ENCODE results near the gene TANC1. TPM values are rescaled to one million over a fixed set of nuclear protein-coding genes. Genes with fewer than 3 reads are reported as not detected.
"Not testable (repeated sequence)": the region's sequence is repeated elsewhere in the genome, so short reads cannot be mapped to it uniquely, and the experiment has no call there.

The TANC1 gene
- total and polyA plus RNA-seq, 7 experiments from 2014 or later, result 0.13 to 0.39 (median 0.22) TPM; not detected in 1

DNA sequence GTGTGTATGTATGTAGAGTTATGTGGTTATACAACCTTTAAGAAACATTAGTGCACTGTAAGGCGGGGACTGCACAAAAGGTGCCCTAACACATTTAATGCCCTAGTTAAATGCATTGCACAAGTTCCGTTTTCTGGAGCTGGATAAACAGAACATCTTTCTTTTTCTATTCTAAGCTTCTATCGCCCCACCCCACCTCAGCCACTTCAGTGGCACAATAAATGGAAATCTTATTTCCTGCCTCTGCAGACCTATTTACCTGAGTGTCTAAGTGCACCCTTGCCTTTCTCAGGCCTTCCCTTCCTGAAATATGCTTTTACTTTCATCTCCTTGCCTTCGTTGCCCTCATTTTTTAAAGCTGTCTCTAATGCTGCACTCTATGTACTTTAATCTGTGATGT lies 123.5 kb downstream of the TANC1 start:
- Histone ChIP-seq H3K27ac (ENCODE audit: low read depth, low read length) (no peak overlapping the region), H3K36me3 (ENCODE audit: control insufficient read depth in 2 of 3, insufficient read depth in 3 of 3, low read length in 3 of 3) (no peaks in the 10 kb centered on the region), H3K4me1 (ENCODE audit: control insufficient read depth in 2 of 2, insufficient read depth in 2 of 2, low read length in 2 of 2) (peaks cover 4 to 31% of the 10 kb centered on the region in 2 donors), H3K4me3 (ENCODE audit: low read length) (no peak overlapping the region), H3K9me3 (ENCODE audit: control insufficient read depth in 2 of 3, low read length in 3 of 3) (peaks cover 0 to 14% (median 7%) of the 10 kb centered on the region in 3 experiments), H3K27me3 (ENCODE audit: control insufficient read depth in 2 of 2, insufficient read depth in 2 of 2, low read length in 2 of 2) (no peaks in the 10 kb centered on the region)
- peak overlapping the region; percentile 1 to 88 (median 80) for H3K27ac Mint-ChIP-seq
- ChIA-PET POLR2A (interaction anchor here (0.7 to 1.2 kb wide), 4 partner anchors 15 to 27 kb away, joined by 3 to 4 read pairs (median 3); no protein-coding TSS in a partner anchor), CTCF (interaction anchor here (0.8 to 1.5 kb wide), 6 partner anchors 22 to 198 kb away, joined by 3 to 5 read pairs (median 4); no protein-coding TSS in a partner anchor)
- ATAC-seq (peak; percentile 76), DNase-seq (peak in 7 of 9 donors; percentile 14 to 73 (median 61))
- peak overlapping the region; percentile 16 to 86 (median 52) for H3K4me3 Mint-ChIP-seq
- no peaks in the 10 kb centered on the region for H3K27me3 Mint-ChIP-seq
- peaks cover 29 to 78% (median 67%) of the 10 kb centered on the region in 7 donors for H3K4me1 Mint-ChIP-seq
- intact Hi-C loops (cut with micrococcal nuclease), result loop anchor here in 1 of 2 donors (1.0 to 2.0 kb wide), 2 partner anchors 26 to 813 kb away; partner anchors contain the start of gene LY75
- H3K9me3 Mint-ChIP-seq, result peaks cover 3 to 16% (median 12%) of the 10 kb centered on the region in 11 donors
- H3K36me3 Mint-ChIP-seq, result peaks cover 5 to 14% (median 10%) of the 10 kb centered on the region in 5 donors

DNA sequence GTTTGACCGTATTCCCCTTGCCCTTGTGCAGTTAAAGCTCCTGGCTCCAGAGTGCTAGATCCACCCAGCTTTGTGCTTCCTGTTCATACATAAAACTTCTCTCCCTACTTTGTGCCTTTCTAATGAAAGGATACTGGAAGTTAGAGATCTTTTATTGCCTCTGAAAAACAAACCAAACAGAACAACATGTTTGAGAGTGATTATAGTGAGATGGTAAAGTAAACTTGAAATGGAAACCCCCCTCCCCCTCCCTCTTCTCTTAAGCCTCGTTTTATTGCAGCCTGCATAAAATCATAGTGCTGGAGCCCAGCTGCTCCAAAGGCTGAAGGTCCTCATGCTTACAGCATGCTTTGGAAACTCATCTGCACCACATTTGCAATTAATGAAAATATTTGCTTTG lies 125.1 kb downstream of the TANC1 start:
- Mint-ChIP-seq H3K36me3 (peaks cover 4 to 15% (median 11%) of the 10 kb centered on the region in 5 donors), H3K4me3 (peak overlapping the region in 6 of 10 donors; percentile 2 to 86 (median 50)), H3K27ac (peak overlapping the region in 8 of 9 donors; percentile 17 to 88 (median 76)), H3K9me3 (peaks cover 5 to 22% (median 13%) of the 10 kb centered on the region in 11 donors), H3K4me1 (peaks cover 29 to 67% (median 63%) of the 10 kb centered on the region in 7 donors), H3K27me3 (no peaks in the 10 kb centered on the region)
- ChIA-PET POLR2A (interaction anchor here (0.6 kb wide), 1 partner anchor 9 kb away, joined by 3 read pairs; no protein-coding TSS in a partner anchor), CTCF (interaction anchor here (0.7 to 0.8 kb wide), 2 partner anchors 21 to 25 kb away, joined by 3 read pairs; no protein-coding TSS in a partner anchor)
- no peak for DNase-seq
- no peak for ATAC-seq
- Histone ChIP-seq H3K4me1 (ENCODE audit: control insufficient read depth in 2 of 2, insufficient read depth in 2 of 2, low read length in 2 of 2) (peaks cover 4 to 31% of the 10 kb centered on the region in 2 donors), H3K27me3 (ENCODE audit: control insufficient read depth in 2 of 2, insufficient read depth in 2 of 2, low read length in 2 of 2) (no peaks in the 10 kb centered on the region), H3K4me3 (ENCODE audit: low read length) (no peak overlapping the region), H3K36me3 (ENCODE audit: control insufficient read depth in 2 of 3, insufficient read depth in 3 of 3, low read length in 3 of 3) (no peaks in the 10 kb centered on the region), H3K27ac (ENCODE audit: low read depth, low read length) (peak overlapping the region; percentile 24), H3K9me3 (ENCODE audit: control insufficient read depth in 2 of 3, low read length in 3 of 3) (peaks cover 0 to 17% (median 7%) of the 10 kb centered on the region in 3 experiments)
- intact Hi-C loops (cut with micrococcal nuclease), result loop anchor here in 1 of 2 donors (2.0 kb wide), 1 partner anchor 811 kb away; the partner anchor contains the start of gene LY75

DNA sequence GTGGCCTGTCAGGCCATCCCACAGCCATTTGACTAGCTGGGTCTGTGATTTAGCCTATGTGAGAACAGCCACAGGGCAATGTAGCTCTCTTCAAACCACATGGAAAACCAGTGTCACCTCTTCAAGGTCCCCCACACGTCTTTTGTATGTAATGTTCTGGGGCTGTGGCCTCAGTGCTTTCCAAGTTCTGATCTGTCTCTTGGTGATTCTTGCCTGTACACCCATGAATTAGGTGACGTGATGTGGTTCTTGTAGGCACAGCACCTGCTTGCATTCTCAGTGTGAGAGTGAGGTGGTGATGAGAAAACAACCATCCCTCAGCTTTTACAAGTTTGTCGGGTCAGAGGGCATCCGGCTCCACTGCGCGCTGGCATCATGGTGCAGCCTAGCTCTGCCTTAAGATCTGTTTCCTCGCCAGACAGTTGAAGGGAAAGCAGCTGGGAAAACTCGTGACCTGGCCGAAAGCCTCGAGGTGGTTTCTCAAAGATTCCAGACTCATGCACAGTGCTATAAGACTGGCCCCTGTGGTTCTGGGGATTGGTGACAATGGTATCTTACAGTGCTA lies 125.8 kb downstream of the TANC1 start:
- H3K27ac ChIP-seq (ENCODE audit: low read depth, low read length), result no peak overlapping the region
- POLR2A ChIA-PET, result interaction anchor here (0.6 kb wide), 1 partner anchor 10 kb away, joined by 3 read pairs; no protein-coding TSS in a partner anchor
- peak in 1 of 9 donors; percentile 6 for DNase-seq

DNA sequence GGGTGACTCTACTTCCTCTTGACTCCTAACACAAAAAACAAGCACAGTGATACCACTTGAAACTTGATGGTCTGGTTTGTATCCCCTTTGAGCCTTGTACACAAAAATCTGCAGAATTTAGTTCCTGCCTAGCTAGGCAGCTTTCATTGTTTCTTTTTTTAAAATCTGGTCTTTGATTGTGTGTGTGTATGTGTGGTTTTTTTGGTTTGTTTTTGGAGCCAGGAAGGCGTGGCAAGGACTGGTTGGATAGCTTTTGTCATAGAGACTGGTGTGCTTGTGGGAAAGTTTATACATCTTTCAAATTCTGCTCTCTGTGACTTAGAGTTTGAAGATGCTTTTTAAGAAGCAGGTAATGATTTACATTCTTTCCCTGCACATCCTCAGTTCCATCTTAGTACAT lies 127.4 kb downstream of the TANC1 start:
- peaks cover 4 to 15% (median 11%) of the 10 kb centered on the region in 5 donors for H3K36me3 Mint-ChIP-seq
- no peak overlapping the region for H3K4me3 ChIP-seq (ENCODE audit: low read length)
- H3K27ac Mint-ChIP-seq, result peak overlapping the region in 3 of 9 donors; percentile 6 to 62 (median 29)
- intact Hi-C loops (cut with micrococcal nuclease), result no loop called here
- peaks cover 5 to 22% (median 13%) of the 10 kb centered on the region in 11 donors for H3K9me3 Mint-ChIP-seq
- H3K4me1 ChIP-seq (ENCODE audit: control insufficient read depth in 2 of 2, insufficient read depth in 2 of 2, low read length in 2 of 2), result peaks cover 4 to 25% of the 10 kb centered on the region in 2 donors
- peaks cover 0 to 17% (median 7%) of the 10 kb centered on the region in 3 experiments for H3K9me3 ChIP-seq (ENCODE audit: control insufficient read depth in 2 of 3, low read length in 3 of 3)
- H3K36me3 ChIP-seq (ENCODE audit: control insufficient read depth in 2 of 3, insufficient read depth in 3 of 3, low read length in 3 of 3), result no peaks in the 10 kb centered on the region
- no peaks in the 10 kb centered on the region for H3K27me3 ChIP-seq (ENCODE audit: control insufficient read depth in 2 of 2, insufficient read depth in 2 of 2, low read length in 2 of 2)
- ChIA-PET CTCF (interaction anchor here (0.7 kb wide), 1 partner anchor 172 kb away, joined by 3 read pairs; no protein-coding TSS in a partner anchor), POLR2A (no interaction called here)
- peaks cover 24 to 44% (median 41%) of the 10 kb centered on the region in 7 donors for H3K4me1 Mint-ChIP-seq
- H3K27me3 Mint-ChIP-seq, result no peaks in the 10 kb centered on the region
- peak in 1 of 9 donors; percentile 9 for DNase-seq
- no peak overlapping the region for H3K4me3 Mint-ChIP-seq
- no peak for ATAC-seq
- H3K27ac ChIP-seq (ENCODE audit: low read depth, low read length), result no peak overlapping the region

More for the DNA sequence above, 125.8 kb downstream of the TANC1 start:
- Mint-ChIP-seq H3K4me3 (peak overlapping the region in 4 of 10 donors; percentile 10 to 86 (median 36)), H3K9me3 (peaks cover 5 to 22% (median 13%) of the 10 kb centered on the region in 11 donors), H3K4me1 (peaks cover 28 to 59% (median 56%) of the 10 kb centered on the region in 7 donors), H3K36me3 (peaks cover 4 to 15% (median 11%) of the 10 kb centered on the region in 5 donors), H3K27ac (peak overlapping the region in 7 of 9 donors; percentile 59 to 88 (median 77)), H3K27me3 (no peaks in the 10 kb centered on the region)
- H3K4me1 ChIP-seq (ENCODE audit: control insufficient read depth in 2 of 2, insufficient read depth in 2 of 2, low read length in 2 of 2), result peaks cover 4 to 31% of the 10 kb centered on the region in 2 donors
- H3K9me3 ChIP-seq (ENCODE audit: control insufficient read depth in 2 of 3, low read length in 3 of 3), result peaks cover 0 to 17% (median 7%) of the 10 kb centered on the region in 3 experiments
- intact Hi-C loops (cut with micrococcal nuclease), result no loop called here
- H3K27me3 ChIP-seq (ENCODE audit: control insufficient read depth in 2 of 2, insufficient read depth in 2 of 2, low read length in 2 of 2), result no peaks in the 10 kb centered on the region
- no peak for ATAC-seq
- no peak overlapping the region for H3K4me3 ChIP-seq (ENCODE audit: low read length)
- no peaks in the 10 kb centered on the region for H3K36me3 ChIP-seq (ENCODE audit: control insufficient read depth in 2 of 3, insufficient read depth in 3 of 3, low read length in 3 of 3)
- CTCF ChIA-PET, result no interaction called here

DNA sequence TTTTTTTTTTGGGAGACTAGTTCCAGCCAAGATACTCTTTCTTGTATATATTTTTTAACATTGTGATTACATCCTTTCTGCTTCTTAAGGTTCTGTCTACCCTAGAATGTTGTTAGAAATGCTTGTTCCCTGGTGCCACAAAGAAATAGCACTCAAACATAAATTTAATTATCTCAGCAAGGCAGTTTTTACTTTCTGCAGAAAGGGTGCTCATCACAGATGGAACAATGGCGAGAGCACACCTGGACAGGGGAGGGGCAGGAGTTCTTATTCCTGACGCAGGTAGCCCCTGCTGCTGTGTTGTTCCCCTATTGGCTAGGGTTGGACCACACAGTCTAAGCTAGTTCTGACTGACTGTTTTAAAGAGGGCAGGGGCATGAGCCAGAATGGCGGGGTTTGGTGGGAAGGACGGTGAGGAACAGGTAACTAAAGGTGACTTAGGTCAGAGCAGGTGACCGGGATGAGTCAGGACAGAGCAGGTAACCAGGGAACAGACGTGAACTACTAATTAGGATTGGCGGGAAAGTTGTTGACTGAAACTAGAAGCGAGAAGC lies 127.9 kb downstream of the TANC1 start:
- H3K27me3 Mint-ChIP-seq; DNase-seq; H3K27ac ChIP-seq (ENCODE audit: low read depth, low read length); H3K27me3 ChIP-seq (ENCODE audit: control insufficient read depth in 2 of 2, insufficient read depth in 2 of 2, low read length in 2 of 2); ATAC-seq; H3K4me3 ChIP-seq (ENCODE audit: low read length); intact Hi-C loops (cut with micrococcal nuclease); H3K36me3 ChIP-seq (ENCODE audit: control insufficient read depth in 2 of 3, insufficient read depth in 3 of 3, low read length in 3 of 3); H3K4me3 Mint-ChIP-seq: not testable (repeated sequence)
- POLR2A ChIA-PET, result interaction anchor here (1.0 kb wide), 1 partner anchor 20 kb away, joined by 3 read pairs; no protein-coding TSS in a partner anchor
- peaks cover 4 to 20% of the 10 kb centered on the region in 2 donors for H3K4me1 ChIP-seq (ENCODE audit: control insufficient read depth in 2 of 2, insufficient read depth in 2 of 2, low read length in 2 of 2)
- Mint-ChIP-seq H3K9me3 (peaks cover 5 to 22% (median 13%) of the 10 kb centered on the region in 11 donors), H3K36me3 (peaks cover 4 to 15% (median 11%) of the 10 kb centered on the region in 5 donors), H3K4me1 (peaks cover 23 to 38% (median 35%) of the 10 kb centered on the region in 7 donors), H3K27ac (peak overlapping the region in 1 of 9 donors; percentile 86)
- CTCF ChIA-PET, result interaction anchor here (0.7 kb wide), 1 partner anchor 172 kb away, joined by 3 read pairs; no protein-coding TSS in a partner anchor
- peaks cover 0 to 17% (median 7%) of the 10 kb centered on the region in 3 experiments for H3K9me3 ChIP-seq (ENCODE audit: control insufficient read depth in 2 of 3, low read length in 3 of 3)

DNA sequence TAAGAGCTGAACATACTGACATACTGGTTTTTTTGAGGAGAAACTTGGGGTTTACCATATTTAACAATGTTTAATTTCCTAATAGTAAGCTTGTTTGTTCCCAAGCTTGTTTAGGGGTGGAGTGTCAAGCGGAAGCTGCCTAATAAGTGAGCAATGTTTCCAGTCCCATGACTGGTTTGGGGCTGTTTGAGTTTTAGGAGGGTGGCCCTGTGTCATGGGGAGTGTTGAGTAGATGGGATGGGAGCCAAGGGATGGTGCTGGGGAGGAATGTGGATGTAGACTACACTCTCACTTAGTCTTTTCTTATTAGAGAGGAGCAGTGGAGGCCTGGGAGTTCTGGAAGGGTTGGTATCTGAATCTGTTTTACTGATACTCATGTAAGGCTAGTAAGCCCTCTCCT lies 128.5 kb downstream of the TANC1 start:
- ATAC-seq (no peak), DNase-seq (no peak)
- peaks cover 4 to 15% of the 10 kb centered on the region in 2 donors for H3K4me1 ChIP-seq (ENCODE audit: control insufficient read depth in 2 of 2, insufficient read depth in 2 of 2, low read length in 2 of 2)
- POLR2A ChIA-PET, result interaction anchor here (1.0 kb wide), 1 partner anchor 19 kb away, joined by 3 read pairs; no protein-coding TSS in a partner anchor
- Mint-ChIP-seq H3K4me1 (peaks cover 17 to 33% (median 30%) of the 10 kb centered on the region in 7 donors), H3K36me3 (peaks cover 4 to 15% (median 11%) of the 10 kb centered on the region in 5 donors), H3K9me3 (peaks cover 5 to 22% (median 13%) of the 10 kb centered on the region in 11 donors), H3K4me3 (no peak overlapping the region), H3K27ac (peak overlapping the region in 1 of 9 donors; percentile 16), H3K27me3 (no peaks in the 10 kb centered on the region)
- no peak overlapping the region for H3K4me3 ChIP-seq (ENCODE audit: low read length)
- intact Hi-C loops (cut with micrococcal nuclease), result no loop called here
- no peaks in the 10 kb centered on the region for H3K27me3 ChIP-seq (ENCODE audit: control insufficient read depth in 2 of 2, insufficient read depth in 2 of 2, low read length in 2 of 2)
- no peaks in the 10 kb centered on the region for H3K36me3 ChIP-seq (ENCODE audit: control insufficient read depth in 2 of 3, insufficient read depth in 3 of 3, low read length in 3 of 3)
- peaks cover 0 to 17% (median 7%) of the 10 kb centered on the region in 3 experiments for H3K9me3 ChIP-seq (ENCODE audit: control insufficient read depth in 2 of 3, low read length in 3 of 3)
- CTCF ChIA-PET, result interaction anchor here (1.2 kb wide), 1 partner anchor 22 kb away, joined by 3 read pairs; no protein-coding TSS in a partner anchor
- H3K27ac ChIP-seq (ENCODE audit: low read depth, low read length), result no peak overlapping the region

Data from naive thymus-derived CD4-positive, alpha-beta T cell (primary cell).